IPS-NIHi11 (cell line): Measurements from ENCODE around the gene FN1.

Source experiments
- DNase-seq: peaks from one replicate; pipeline ENCODE4 v3.0.0; 2012; ENCODE audit warnings: mixed read lengths, low spot score

FN1 gene

GRCh38 chr2:215441560-215442400 is 5.9 kb upstream of the FN1 start:
- no peak for DNase-seq

GRCh38 chr2:215439980-215440512 is 4.2 kb upstream of the FN1 start:
- DNase-seq = no peak

DNA sequence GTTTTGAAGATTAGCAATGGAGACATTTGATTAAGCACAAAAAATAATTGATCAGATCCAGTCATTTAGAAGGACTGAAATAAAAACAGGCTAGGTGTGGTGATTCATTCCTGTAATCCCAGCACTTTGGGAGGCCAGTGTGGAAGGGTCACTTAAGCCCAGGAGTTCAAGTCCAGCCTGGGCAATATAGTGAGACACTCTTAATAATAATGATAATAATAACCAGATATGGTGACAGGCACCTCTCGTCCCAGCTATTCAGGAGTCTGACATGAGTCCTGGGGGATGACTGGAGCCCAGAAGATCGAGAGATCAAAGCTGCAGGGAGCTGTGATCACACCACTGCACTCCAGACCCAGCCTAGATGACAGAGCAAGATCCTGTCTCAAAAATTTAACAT is 3.5 kb upstream of the FN1 start:
- no peak for DNase-seq

- no peak for DNase-seq
These were observed 1.7 kb upstream of the FN1 start for GRCh38 chr2:215437614-215438013.

DNA sequence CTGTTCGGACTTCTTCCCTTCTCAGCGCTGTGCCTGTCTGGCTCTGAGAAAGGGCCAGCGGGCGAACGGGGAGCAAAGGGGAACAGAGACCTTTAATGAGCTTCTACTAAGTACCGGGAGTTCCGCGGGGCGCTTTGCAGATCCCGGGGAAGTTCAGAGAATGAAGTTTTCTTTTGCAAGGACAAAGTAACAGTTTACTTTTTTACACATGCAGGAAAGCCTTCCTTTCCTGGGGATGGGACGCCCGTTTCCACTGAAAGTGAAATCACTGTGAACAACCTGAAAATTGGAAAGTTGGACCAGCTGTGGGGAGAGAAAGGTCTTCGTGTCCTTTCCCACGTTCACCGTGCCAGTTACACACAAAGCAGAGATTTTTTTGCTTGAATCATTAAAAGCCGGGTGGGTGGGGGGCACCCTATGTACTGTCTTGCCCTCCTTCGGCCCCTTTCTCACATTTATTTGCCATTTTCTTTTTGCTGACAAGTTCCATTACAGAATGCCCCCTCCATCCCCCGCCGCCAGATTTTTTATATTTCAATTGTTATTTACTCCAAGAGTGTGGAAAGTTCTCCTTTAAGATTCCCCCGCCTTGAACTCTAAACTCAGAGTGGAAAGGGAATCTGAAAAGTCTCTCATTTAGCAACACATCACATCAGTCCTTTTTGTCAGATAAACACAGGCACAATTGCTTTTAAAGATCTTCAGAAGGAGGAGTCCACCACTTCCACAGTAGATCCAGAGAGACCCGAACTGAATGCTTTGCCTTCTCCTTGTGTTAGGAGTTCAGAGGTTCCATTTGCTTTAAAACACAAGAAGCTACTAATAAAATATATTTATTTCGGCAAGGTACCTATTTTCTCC is 1.1 kb upstream of the FN1 start:
- DNase-seq = no peak

DNA sequence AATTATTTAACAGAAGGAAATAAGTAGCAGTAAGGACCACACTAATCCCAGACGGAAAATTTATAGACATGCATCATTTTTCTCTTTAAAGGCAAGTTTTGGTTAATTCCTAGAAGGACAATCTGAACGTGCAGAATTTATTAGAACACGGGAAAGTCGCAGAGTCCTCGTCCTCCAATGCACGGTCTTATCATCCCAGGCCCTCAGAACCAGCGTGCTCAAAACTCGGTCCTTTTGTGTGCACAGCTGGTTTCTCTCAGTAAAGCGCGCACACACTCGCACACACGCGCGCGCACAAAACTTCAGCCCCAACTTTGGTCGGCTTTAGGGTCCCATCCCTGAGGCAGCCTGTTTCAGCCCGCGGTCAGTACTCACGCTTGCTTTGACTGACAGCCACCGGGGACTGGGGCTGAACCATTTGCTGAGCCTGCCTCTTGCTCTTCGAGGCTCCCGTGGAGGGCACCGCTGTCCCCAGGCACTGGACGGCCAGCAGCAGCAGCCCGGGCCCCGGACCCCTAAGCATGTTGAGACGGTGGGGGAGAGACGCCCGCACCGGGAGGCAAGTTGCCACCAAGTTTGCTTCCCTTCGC is 493 bp downstream of the FN1 start:
- peak; percentile 70 for DNase-seq

DNA sequence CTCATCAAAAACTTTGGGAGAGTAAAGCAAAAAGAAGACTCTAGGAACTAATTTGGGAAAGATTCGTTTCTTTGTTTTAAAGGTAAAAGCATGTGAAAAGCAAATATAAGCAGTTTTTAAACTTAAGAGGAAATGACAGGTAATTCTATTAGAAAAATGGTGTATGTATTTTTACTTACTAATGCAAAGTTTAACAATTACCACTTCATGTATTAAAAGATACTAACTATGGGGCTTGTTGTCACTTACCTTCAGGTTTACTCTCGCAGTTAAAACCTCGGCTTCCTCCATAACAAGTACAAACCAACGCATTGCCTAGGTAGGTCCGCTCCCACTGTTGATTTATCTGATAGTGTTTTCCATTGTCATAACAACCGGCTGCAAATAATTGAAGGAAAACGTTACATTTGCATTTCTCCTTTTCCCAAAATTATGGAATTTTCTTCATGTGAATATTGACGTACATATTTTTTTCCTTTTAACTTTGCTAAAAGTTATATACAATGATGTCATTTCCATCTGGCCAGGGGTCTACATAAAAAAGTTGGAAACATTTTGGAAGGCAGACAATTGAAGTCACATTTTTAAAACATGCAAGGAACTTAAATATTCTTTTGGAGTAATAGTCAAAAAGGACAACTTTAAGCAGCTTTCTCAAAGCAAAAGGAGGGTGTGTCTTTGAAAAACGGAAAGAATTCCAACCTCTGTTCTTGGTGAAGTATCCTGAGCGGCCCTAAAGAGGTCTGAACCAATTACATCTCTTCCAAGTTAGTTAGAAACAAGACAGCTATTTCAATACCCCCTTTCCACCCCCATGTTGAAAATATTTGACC is 1.2 kb downstream of the FN1 start:
- DNase-seq = no peak

DNA sequence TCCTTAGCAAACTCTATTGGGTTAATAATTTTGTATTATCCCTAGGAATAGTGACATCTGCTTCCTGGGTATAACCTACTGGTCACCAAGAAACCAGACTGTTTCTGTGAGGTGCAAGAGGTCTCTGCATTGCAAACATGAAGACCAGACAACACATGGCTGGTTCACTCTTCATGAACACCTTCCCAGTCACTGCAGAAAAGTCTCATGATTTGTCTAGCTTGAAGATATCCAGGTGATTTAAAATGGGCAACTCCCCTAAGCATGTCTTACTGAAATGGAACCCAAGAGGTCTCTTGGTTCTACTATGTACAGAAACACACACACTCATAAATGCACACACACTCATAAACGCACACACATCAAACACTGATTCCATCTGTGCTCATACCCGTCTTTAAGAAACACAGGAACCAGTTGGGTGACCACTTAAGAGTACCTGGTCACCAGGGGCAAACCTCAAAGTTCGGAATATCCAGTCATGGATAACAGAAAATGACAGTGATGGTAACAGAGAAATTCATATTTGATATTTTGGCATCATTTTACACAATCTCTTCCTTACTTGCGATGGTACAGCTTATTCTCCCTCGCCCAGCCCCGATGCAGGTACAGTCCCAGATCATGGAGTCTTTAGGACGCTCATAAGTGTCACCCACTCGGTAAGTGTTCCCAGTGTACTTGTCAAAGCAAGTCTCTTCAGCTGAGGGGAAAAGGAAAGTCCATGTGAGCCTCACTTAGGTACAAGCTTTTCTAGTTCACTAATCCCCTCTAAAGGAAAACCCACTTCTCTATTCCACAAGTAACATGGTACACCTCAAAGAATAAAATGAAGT is 2.9 kb downstream of the FN1 start:
- no peak for DNase-seq

GRCh38 chr2:215431778-215432758 is 3.8 kb downstream of the FN1 start:
- DNase-seq = no peak

- no peak for DNase-seq
These were observed 4.6 kb downstream of the FN1 start for GRCh38 chr2:215431290-215431689.

DNA sequence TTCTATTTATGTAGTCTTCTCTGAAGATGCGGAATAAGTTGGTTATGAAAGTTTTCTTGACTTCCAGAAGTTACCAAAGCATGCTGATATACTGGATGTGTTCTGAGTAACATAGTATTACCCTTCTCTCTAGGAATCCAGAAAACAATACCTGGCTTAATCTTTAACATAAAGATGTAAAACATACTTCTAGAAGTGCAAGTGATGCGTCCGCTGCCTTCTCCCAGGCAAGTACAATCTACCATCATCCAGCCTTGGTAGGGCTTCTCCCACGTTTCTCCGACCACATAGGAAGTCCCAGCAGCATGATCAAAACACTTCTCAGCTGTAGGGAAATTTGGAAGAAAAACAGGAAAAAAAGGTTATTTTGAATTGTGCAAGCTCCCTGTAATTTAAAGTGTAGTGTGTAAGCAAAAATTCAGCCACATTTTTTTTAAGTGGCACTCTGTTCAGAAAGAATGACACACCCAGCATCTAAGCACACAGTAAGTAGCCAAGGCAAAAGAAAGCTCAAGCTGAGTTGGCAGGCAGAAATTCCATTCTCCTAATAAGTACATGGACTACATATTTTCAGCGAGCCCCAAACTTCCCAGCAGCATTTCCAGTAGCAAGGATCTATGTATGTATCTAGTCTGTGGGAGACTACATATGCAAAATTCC is 5.2 kb downstream of the FN1 start:
- DNase-seq = no peak

GRCh38 chr2:215429424-215429823 is 6.4 kb downstream of the FN1 start:
- no peak for DNase-seq

DNA sequence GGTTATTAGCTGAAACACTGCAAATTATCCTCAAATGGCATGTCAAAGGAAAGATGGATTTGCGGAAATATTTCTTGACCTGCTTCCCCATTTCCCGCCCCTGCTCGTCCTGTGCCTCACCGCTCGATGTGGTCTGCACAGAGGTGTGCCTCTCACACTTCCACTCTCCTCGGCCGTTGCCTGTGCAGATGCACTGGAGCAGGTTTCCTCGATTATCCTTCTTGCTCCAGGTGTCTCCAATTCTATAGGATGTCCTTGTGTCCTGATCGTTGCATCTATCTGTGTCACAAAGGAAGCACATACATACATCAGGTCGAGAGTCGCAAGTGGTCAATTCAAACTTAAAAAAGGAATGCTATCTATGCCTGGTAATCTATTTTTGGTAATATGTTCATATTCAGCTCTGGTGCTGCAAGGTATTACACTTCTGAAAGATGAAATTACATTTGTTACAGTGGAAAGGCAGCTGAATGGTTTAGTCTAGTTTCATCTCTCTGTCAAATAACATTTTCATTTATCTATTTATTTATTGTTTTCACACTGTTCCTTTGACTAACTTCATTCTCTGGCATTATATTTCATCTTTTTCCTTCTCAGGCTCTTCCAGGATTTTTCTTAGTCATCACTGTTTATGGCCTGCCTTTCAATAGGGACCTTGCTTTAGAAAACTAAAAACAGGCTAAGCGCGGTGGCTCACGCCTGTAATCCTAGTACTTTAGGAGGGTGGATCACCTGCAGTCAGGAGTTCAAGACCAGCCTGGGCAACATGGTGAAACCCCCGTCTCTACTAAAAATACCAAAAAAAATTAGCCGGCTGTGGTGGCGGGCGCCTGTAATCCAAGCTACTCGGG is 7.6 kb downstream of the FN1 start:
- no peak for DNase-seq

- no peak for DNase-seq
These were observed 8.3 kb downstream of the FN1 start for GRCh38 chr2:215427585-215427984.

DNA sequence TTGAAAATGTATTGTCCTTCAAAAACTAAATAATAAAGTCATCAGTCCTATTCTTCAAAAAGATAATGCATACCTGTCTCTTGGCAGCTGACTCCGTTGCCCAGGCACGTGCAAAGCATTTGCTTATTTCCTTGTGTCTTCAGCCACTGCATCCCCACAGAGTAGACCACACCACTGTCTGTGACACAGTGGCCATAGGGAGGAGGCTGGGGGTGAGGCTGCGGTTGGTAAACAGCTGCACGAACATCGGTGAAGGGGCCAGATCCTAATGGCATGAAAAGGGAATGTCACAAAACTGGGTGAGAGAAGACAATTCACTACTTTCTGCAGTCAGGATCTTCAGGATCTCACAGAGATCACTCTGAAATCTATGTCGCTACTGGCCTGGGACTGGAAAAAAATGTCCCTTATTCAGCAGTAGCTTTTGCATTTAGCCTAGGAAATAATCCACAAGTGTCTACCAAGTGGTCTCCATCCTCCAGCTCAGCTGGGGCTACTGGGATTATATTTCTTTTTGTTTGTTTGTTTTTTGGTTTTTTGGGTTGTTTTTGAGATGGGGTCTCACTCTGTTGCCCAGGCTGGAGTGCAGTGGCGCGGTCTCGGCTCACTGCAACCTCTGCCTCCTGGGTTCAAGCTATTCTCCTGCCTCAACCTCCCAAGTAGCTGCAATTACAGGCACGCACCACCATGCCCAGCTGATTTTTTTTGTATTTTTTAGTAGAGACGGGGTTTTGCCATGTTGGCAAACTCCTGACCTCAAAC is 10.7 kb downstream of the FN1 start:
- DNase-seq = no peak

DNA sequence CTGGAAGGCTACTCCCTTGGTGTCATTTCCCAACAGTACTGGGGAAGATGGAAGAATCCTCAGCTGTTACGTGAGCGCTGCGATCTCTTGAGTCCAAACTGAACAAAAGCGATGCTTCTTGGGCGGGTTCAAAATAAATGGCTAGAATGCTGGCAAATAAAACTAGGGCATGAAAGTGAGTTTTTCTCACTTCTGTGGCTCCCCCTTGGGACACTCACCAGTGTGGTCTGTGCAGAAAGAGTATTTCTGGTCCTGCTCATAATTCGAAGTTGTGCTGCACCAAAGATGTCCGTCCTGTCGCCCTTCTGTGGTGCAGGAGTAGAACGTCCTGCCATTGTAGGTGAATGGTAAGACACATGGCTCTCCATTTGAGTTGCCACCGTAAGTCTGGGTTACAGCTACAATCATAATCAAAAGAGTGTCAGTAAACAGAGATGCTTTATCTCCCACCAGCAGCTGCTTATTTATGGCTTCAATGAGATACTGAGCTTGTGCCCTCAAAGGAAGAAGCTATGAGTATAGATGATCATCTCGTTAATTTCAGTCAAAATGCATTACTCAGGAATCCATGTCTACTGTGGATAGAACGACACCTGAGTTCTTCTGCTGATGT is 11.8 kb downstream of the FN1 start:
- DNase-seq = no peak

DNA sequence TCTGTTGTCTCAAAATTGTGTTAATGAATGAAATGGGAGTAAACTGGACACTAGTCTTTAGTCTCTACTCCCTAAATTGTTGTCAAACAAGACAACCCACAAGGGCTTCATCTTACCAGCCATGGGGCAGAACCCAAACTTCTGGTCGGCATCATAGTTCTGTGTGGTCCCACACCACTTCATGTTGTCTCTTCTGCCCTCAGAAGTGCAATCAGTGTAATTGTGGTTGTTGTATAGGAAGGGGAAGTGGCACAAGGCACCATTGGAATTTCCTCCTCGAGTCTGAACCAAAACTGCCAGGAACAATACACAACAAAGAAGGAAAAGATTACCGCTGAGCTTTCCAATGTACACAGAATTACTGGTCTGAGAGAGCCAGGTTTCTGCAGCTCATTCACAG is 12.6 kb downstream of the FN1 start:
- no peak for DNase-seq
